SK-N-DZ (cell line): Measurements from ENCODE around the gene SBNO2.

Source experiments
- DNase-seq: peaks from one replicate; pipeline ENCODE4 v3.0.0-alpha.2; 2015; ENCODE audit warnings: low spot score

The SBNO2 gene

DNA sequence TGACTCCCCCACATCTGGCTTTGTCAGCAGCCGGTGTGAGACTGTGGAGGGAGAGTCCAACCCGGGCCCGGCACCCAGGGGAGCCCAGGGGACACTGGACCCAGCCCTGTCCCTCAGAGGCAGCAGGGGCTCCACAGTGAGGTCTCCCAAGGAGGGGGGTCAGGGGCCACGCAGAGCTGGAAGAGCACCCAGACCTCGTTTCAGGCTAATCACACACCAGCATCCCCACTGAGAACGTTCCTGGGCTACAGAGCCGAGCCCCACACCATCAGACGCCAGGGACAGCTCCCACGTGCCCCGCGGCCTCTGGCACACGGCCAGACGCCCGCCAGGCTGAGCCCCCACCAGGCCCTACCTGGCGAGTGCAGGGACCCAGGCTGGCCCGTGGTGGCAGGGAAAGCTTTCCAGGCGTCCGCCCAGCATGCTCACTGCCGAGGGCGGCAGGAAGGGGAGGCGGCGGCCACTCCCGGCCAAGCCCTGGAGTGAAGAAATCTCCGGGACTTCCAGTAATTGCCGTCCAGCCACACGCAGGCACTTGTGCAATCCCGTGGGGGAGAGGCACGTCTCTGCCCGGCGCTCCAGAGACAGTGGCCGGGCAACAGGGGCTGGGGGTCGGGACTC lies 19.2 kb downstream of the SBNO2 start:
- DNase-seq: no peak

DNA sequence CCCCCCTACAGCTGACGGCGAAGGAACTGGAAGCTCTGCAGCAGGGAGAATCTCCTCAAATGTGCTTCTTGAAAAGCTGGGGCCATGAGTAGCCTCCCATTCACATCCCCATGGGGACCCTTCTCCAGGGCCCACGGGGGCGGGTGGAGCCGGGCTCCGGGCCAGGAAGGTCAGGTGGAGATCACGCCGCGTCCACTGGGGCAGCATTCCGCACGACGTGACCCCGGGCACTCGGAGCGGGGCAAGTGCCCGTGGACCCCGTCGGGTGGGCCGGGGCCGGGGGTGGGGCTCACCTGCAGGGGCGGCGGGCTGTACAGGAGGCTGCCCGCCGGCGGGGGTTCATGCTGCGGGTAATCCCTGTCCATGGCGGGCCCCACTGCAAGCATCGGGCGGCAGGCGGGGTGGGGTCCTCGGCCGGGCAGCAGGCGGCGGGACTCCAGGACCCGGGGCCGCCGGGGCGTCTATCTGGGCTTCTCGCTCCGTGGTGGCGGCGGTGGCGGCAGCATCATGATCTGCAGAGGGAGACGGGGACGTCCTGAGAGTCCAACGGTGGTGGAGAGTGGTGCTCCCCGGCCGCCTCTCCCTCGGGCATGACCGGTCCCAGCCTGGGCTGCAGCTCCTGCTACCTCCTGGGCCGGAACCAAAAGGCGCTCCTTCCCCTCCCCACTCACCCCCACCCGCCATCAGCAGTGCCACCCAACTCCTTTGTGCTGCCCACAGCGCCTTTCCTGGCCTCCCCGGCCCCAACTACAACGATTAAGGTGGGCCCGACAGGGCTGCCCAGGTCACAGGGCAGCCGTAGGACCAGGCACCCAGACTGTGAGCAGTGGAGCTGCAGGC lies 20.0 kb downstream of the SBNO2 start:
- DNase-seq: no peak

DNA sequence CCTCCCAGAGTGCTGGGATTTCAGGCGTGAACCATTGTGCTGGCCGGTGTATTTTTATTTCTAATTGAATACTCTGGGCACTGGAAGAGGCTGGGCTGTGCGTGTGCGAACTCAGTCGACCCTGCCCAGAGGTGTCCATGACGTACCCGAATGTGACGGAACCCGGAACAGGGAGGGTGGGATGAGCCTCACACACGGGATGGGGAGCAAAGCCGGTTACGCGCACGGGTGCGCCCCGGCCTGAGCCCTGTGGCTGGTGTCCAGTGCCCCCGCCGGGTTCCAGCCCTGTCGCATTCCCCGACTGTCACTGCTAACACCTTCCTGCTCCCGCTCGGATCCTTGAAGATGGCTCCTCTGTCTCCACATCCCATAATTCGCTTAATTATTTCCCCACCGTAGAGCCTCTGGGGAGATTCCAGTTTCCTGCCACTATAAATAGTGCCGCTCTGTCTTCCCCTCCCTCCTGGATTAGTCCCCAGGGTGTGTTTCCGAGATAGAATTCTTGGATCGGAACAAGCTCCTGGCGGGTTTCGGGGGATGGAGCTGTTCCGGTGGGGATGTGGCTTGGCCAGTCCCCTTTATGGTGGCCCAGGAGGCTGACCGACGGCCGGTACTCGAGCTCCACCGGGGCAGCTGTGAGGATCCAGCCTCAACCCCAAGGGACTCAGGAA lies 22.0 kb downstream of the SBNO2 start:
- no peak for DNase-seq

DNA sequence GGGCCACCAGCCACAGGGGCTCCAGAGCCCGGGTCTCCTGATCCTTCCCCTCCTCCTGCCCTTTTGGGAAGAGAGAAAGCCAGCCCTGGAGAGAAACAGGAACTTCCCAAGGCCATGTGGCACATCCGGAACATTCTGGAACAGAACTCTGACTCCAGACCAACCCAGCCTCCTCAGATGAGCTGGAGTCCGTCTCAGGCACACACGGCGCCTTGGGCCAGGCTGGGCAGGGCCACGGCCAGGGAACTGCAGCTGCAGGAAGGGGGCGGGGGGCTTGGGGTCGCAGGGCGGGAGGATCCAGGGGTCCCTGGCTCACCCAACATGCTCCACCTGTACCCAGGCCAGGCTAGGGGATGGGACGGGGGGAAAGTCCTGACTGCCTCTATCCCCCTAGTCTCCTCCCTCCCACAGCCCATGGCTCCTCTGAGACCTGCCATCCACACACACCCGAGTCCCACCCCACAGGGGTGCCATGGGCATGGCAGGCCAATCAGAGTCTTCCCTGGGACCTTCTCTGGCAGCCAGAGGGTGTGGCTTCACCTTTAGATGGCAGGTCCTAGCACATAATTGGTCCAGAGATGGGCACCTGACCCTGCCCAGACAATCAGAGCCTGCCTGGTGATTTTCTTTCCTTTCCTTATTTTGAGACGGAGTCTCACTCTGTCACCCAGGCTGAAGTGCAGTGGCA lies 22.9 kb downstream of the SBNO2 start:
- no peak for DNase-seq

DNA sequence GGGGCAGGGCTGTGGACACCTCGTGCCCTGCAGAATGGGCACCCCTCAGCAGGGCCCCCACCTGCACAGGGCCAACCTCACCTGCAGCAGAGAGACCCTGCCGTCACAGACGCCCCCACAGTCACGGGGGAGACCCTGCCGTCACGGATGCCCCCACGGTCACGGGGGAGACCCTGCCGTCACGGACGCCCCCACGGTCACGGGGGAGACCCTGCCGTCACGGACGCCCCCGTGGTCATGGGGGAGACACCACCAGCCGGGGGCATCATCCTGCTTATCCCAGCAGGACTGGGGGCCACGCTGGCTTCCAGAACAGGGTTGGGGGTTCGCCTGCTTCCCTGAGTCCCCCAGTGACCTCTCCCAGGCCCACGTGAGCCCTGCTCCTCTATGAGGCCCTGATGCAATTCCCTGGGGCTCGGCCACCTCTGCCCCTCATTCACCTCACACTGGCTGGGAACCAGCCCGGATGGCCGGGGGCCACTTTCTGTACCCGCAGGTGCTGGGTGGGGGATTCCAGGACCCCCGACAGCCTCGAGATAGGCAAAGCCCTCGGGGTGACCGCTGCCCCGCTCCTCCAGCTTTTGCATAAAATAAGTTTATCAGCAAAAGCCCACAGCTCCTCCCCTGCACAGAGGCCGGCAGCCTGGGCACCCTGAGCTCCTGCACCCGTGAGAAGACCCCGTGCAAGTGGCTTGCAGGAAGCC lies 23.6 kb downstream of the SBNO2 start:
- DNase-seq: no peak

DNA sequence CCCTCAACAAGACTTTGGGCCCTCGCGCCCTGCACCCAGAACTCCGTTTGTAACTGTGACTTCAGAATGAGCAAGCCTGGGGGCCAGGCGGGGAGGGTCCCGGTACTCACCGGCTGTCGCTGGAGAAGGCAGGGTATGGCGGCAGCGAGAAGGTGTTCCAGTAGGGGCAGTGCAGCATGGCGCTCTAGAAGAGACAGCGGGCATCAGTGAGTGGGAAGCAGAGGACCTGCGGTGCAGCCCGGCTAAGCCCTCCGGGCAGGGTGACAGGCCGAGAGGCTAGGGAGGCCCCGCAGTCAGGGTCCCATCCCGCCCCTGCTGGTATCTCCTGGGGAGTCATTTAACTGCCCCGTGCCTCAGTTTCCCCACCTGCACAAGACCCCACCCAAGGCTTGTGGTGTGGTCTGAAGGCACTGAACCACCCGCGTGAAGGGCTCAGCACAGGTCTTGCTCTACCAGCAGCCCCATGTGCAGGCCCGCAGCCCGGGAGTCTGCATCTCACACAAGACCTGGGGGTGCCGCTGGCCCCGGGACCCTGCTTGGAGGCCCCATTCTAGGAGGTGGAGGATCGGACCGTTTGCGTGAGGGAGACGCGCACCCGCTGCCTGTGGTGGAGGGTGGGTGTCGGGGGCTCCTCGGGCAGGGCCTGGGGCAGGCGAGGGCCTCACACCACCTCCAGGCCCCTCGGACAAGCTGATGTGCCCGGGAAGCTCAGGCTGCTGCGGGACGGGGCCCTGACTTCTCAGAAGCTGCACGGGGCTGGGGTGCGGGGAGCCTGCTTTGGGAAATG lies 24.6 kb downstream of the SBNO2 start:
- DNase-seq: no peak

DNA sequence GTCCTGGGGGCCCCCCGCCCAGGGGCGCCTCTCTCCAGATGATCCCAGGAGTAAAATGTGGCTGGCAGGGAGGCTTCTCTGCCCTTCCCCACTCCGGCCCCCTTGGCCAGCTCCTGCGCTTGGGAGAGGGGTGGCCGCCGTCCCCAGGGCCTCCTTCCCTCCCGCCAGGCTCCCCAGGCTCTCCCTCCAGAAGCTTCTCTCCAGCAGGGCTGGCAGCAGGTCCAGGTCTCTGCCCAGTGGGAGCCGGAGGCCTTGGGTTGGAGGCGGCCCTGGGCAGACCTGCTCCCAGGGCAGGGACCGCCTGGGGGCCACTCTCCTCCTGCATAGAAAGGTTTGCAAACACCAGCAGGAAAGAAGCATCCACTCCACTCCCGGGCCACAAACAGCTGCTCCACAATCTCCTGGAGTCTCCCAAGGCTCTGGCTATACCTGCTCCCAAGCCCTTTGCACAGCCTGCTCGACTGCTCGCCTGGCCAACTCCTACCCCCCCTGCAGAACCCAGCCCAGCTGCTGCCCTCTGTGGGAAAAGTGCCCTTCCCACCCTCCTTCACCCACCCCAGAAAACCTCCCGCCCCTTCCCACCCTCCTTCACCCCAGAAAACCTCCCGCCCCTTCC lies 26.0 kb downstream of the SBNO2 start:
- DNase-seq: no peak

DNA sequence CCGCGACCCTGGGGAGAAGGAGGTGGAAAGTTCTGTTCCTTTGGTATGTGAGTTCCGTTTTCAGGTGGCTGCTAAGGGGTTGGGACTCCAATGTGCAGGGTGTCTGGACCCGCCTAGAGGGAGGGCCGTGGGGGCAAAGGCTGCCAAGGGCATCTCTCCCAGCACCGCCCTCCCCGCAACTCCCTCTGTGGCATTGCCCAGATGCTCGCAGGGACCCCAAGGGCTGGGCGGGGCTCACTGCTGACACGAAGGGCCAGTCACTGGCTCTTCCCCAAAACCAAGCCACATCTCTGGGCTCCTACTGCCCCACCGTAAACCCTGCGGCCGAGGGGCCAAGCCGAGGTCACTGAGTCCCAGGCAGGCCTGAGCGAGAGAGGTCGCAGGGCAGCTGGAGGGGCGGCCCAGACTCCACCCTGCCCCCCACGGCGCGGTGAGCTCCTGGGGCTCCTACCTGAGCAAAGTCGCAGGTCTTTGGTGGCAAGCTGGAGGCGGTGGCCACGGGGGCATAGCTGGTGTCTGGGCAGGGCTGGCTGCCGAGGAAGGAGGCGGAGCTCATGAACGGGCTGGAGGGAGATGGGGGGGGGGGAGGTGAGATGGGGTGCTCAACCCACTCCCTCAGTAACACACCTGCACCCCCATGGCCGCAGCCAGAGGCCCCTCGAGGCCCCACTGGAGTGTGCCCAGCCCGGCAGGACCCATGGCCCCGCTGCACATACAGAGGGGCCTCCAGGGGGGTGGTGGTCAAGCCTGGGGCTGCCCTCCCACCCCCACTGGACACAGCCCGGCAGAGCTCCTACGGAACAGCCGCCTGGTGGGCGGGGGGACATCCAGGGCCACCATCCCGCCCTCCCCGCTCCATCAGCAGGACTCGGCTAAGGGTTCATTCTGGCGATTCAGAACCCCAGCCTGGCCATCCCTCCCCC lies 26.9 kb downstream of the SBNO2 start:
- DNase-seq: no peak

DNA sequence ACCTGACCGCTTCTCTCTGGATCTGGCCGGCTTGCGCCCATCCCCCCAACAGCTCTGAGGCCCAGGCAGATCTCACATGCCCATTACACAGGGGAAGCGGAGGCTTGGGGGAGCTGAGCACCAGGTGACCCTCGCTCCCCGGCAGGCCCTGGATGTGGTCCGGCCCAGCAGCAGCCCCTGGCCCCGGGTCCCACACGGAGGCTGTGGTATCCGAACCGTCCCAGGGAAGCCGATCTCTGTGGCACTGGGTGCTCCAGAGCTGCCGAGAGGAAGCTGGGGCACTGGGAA lies 27.7 kb downstream of the SBNO2 start:
- no peak for DNase-seq

DNA sequence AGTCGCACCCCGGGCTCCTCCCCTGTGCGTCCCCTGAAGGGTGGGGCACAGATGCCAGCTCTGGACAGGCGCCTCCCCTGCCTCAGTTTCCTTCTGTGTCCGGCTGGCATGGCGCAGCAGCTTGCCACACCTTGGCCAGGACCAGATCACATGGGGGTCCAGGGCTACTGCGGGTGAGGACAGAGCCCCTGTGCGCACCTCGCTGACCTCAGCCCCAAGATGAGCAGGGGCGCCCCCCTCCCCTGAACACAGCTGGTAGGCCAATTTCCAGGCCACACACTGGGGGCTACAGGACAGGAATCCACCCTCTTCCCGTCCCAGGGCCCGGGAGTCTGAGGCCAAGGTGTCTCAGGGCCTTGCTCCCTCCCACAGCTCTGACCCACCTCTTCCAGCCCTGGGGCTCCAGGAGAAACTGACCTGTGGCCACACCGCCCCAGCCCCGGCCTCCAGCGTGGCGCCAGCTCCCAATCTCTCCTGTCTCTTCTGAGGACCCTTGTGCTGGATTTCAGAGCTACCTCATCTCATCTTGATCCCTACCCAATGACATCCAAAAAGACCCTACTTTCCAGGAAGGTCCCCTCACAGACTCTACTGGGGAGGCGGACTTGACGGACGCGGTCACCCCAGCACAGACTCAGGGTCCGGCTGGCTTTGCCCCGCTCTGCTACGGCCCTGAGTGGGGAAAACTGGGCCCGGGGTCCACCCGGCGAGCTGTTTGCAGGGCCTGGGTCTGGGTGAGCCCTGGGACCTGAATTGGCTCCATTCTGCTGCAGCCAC lies 28.2 kb downstream of the SBNO2 start:
- no peak for DNase-seq

DNA sequence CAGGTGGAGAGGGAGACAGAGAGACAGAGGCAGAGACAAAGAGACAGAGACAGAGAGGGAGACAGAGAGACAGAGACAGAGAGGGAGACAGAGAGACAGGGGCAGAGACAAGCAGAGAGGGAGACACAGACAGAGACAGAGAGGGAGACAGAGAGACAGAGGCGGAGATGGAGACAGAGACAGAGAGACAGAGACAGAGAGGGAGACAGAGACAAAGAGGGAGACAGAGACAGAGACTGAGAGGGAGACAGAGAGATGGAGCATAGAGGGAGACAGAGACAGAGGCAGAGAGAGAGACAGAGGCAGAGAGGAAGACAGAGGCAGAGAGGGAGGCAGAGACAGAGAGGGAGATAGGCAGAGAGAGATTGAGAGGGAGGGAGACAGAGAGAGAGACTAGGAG lies 29.3 kb downstream of the SBNO2 start:
- no peak for DNase-seq

DNA sequence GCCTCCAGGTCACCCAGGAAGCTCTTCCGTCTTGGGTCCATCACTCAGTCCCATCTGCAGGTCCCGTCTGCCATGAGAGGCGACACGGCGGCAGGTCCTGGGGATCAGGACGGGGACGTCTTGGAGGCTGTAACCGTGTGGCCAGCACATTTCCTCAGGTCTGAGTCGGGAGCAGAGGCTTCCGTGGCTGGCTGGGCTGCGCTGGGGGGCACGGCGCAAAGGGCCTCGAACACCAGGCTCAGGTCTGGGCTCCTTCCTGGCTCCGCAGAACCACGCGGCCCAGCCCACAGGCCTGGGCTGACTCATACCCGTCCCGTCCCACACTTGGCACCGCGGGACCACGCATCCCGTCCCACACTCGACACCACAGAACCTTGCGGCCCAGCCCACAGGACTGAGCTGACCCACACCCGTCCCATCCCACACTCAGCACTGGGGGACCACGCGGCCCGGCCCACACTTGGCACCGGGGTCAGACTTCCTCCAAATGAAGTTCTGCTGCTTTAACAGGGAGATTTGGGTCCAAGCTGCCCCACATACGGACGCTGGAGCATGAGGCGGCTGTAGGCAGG lies 30.2 kb downstream of the SBNO2 start:
- no peak for DNase-seq

DNA sequence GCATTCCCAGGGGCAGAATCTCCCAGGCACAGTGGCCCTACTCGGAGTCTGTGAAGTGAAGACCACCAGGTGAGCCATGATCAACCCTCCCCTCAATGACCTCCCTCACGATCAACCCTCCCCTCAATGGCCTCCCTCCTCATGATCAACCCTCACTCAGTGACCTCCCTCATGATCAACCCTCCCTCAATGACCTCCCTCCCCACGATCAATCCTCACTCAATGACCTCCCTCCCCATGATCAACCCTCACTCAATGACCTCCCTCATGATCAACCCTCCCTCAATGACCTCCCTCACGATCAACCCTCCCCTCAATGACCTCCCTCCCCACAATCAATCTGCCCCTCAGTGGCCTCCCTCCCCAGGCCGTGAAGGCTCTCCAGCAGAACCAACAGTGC lies 32.1 kb downstream of the SBNO2 start:
- DNase-seq: no peak

DNA sequence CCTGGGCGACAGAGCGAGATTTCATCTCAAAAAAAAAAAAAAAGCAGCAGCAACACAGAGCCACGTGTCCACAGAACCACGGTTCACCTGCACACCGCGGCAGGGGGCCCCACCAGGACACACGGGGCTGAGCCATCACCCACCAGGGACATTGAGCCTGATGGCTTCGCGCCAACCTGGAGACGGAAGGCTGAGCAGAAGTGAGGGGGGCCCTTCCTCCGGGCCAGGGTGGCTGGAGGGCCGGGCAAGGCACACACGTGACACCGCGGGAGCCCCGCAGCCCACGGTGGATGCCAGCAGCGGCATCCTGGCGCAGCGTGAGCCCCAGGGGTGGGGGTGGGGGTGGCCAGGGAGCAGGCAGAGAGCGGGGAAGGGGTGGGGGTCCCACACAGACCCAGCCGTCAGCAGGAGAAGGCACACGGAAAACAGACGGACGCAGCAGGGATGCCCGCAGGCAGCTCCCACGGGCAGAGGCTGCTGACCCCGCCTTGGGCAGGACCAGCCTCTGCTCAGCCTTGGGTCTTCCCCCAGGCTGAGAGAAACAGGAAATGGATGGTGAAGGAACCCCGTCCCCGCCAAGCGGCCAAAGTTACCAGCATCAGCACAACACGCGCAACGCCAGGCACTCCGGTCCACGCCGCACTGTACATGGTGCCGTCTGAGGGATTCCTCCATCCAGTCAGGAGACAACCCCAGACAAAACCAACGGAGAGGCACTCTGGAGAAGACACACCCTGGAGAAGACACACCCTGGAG lies 33.6 kb downstream of the SBNO2 start:
- no peak for DNase-seq

DNA sequence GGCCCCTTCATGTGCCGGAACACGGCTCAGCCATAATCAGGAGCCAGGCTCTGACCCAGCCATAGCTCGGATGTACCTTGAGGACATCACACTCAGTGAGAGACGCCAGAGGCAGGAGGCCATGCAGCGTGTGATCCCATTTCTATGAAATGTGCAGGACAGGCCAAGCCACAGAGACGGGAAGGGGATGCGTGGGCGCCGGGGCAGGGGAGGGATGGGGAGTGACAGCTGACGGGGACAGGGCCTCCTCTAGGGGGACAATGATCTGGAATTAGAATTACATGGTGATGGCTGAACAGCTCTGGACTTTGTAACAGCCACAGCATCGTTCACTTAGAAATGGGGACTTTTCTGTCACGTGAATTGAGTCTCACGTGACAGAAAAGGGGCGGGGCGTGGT lies 34.9 kb downstream of the SBNO2 start:
- no peak for DNase-seq

DNA sequence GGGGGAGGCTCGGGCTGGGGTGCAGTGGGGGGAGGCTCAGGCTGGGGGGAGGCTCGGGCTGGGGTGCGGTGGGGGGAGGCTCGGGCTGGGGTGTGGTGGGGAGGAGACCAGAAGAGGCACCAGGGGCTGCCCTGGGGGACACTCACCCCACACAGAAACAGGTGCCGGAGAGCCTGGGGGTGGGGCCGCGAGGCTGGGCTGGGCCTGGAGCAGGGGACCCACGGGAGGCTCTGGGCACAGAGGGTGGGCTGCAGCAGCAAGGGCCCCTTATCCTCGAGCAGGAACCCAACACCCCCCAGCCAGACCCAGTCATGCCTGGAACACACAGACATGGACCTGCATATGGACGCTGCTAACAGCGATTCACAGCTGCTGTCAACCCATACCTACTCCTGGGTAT lies 35.9 kb downstream of the SBNO2 start:
- no peak for DNase-seq

DNA sequence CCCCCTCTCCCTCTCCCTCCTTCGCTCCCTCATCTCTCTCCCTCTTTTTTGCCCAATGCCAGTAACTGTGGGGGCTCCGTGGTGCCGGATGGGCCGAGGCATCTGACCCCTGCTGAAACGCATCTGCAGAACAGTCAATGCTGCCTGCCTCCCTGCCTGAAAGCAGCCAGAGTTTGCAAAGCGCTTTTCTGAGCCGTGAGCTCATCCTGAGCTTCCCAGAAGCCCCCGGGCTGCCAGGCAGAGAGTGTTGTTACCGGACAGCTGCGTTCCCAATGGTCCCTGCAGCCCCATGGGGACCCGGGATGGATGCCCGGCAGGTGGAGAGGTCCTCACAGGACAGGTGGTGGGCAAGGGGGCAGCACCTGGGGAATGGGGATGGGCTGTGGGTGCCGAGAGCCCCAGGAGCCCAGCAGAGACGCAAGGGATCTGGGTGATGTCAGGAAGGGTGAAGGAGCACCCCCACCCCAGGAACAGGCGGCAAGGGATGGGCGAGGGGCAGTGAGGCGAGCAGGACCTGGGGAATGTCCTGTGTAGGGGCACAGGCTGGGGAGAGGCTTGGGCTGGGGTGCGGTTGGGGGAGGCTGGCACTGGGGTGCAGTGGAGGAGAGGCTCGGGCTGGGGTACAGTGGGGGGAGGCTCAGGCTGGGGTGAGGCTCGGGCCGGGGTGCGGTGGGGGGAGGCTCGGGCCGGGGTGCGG lies 37.3 kb downstream of the SBNO2 start:
- no peak for DNase-seq
